Gastroesophageal sphincter (tissue), 3 donors: Measurements from ENCODE around the gene CHCHD6.

ENCODE experiments used
- CTCF ChIP-seq, 4 experiments: fragments of 200-600 bp in 2 of 4; fragments of 450-650 bp in 2 of 4; sonication (generic) in 1 of 4; IDR thresholded peaks; one replicate each; pipeline ENCODE4 v1.5.1; 2017 to 2019; ENCODE audit warnings: antibody characterized with exemption in 4 of 4, mild to moderate bottlenecking in 2 of 4, moderate library complexity in 2 of 4
- EP300 ChIP-seq: sonication (generic); formaldehyde crosslinking; IDR thresholded peaks from one replicate; pipeline ENCODE4 v1.6.1; 2017; ENCODE audit warnings: antibody characterized with exemption, mild to moderate bottlenecking
- POLR2A ChIP-seq, 2 donors: fragments of 450-650 bp; IDR thresholded peaks; one replicate each; pipeline ENCODE4 v1.6.1; 2017; ENCODE audit warnings: antibody characterized with exemption in 2 of 2, mild to moderate bottlenecking in 2 of 2, moderate library complexity in 1 of 2
- POLR2AphosphoS5 ChIP-seq: sonication (generic); formaldehyde crosslinking; IDR thresholded peaks from one replicate; pipeline ENCODE4 v1.6.1; 2017; ENCODE audit warnings: antibody characterized with exemption

GRCh38 chr3:126672741-126673140 lies 31.3 kb upstream of the CHCHD6 start:
- TF ChIP-seq POLR2A (IDR thresholded peaks at IDR 0.05): no peak
- no peak for TF ChIP-seq EP300
- no peak for TF ChIP-seq CTCF (IDR thresholded peaks at IDR 0.05)
- TF ChIP-seq POLR2AphosphoS5: no peak
